Measurements from ENCODE around the gene SAMHD1.
"Not testable (repeated sequence)": the region's sequence is repeated elsewhere in the genome, so short reads cannot be mapped to it uniquely, and the experiment has no call there.

DNA sequence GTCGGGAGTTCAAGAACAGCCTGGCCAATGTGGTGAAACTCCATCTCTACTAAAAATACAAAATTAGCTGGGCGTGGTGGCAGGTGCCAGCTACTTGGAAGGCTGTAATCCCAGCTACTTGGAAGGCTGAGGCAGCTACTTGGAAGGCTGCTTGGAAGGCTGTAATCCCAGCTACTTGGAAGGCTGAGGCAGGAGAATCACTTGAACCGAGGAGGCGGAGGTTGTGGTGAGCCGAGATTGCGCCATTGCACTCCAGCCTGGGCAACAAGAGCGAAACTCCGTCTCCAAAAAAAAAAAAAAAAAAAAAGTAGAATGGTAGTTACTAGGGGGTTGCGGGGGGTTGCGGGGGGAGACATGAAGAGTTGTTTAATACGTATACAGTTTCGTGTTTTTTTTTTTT is 19.4 kb downstream of the SAMHD1 start:
- TF ChIP-seq POLR2A (IDR thresholded peaks at IDR 0.05; ENCODE audit: extremely low read depth, insufficient read length); MYC (IDR thresholded peaks at IDR 0.05; ENCODE audit: low read depth, low read length): not testable (repeated sequence)
- TF ChIP-seq, protein P1, sequence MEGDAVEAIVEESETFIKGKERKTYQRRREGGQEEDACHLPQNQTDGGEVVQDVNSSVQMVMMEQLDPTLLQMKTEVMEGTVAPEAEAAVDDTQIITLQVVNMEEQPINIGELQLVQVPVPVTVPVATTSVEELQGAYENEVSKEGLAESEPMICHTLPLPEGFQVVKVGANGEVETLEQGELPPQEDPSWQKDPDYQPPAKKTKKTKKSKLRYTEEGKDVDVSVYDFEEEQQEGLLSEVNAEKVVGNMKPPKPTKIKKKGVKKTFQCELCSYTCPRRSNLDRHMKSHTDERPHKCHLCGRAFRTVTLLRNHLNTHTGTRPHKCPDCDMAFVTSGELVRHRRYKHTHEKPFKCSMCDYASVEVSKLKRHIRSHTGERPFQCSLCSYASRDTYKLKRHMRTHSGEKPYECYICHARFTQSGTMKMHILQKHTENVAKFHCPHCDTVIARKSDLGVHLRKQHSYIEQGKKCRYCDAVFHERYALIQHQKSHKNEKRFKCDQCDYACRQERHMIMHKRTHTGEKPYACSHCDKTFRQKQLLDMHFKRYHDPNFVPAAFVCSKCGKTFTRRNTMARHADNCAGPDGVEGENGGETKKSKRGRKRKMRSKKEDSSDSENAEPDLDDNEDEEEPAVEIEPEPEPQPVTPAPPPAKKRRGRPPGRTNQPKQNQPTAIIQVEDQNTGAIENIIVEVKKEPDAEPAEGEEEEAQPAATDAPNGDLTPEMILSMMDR (IDR thresholded peaks at IDR 0.05; ENCODE audit: low read depth, low read length): not testable (repeated sequence)
- TF ChIP-seq, protein P2, sequence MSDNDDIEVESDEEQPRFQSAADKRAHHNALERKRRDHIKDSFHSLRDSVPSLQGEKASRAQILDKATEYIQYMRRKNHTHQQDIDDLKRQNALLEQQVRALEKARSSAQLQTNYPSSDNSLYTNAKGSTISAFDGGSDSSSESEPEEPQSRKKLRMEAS (IDR thresholded peaks at IDR 0.05; ENCODE audit: low read depth, low read length): not testable (repeated sequence)

All from NB4 (cell line).